ENCODE data around the gene CIDEA. TPM values are rescaled to one million over a fixed set of nuclear protein-coding genes. Genes with fewer than 3 reads are reported as not detected.

The CIDEA gene
- total and polyA plus RNA-seq, 9 of the 15 experiments (the other 6 are each of a cell fraction or from before 2014, with no cell fraction given) = not detected

DNA sequence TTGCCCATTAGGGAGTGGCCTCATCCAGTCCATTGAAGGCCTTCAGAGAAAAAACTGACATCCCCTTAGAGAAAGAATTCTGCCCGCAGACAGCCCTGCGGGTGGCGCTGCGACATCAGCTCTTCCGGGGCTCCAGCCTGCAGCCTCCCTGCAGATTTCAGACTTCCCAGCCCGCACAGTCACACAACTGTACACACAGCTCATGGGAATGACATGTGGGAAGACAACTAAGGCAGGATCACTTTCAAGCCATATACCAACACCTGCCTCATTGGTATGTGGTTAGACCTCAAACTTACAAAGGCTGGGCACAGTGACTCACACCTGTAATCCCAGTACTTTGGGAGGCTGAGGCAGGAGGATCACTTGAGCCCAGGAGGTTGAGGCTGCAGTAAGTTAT, 29.1 kb downstream of the CIDEA start (continued):
- TF ChIP-seq, protein P1, sequence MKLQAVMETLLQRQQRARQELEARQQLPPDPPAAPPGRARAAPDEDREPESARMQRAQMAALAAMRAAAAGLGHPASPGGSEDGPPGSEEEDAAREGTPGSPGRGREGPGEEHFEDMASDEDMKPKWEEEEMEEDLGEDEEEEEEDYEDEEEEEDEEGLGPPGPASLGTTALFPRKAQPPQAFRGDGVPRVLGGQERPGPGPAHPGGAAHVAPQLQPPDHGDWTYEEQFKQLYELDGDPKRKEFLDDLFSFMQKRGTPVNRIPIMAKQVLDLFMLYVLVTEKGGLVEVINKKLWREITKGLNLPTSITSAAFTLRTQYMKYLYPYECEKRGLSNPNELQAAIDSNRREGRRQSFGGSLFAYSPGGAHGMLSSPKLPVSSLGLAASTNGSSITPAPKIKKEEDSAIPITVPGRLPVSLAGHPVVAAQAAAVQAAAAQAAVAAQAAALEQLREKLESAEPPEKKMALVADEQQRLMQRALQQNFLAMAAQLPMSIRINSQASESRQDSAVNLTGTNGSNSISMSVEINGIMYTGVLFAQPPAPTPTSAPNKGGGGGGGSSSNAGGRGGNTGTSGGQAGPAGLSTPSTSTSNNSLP (IDR thresholded peaks at IDR 0.05; ENCODE audit: borderline replicate concordance, low read depth, low read length) = no peak
- no peak for TF ChIP-seq SRSF7 (optimal IDR thresholded peaks at IDR 0.05; ENCODE audit: low read depth, low read length)
- no peak for TF ChIP-seq BHLHE40 (IDR thresholded peaks at IDR 0.05; ENCODE audit: low read length)
- no peak for TF ChIP-seq XRCC3 (IDR thresholded peaks at IDR 0.05)
- TF ChIP-seq ZNF778 (CRISPR knock-in tag; IDR thresholded peaks at IDR 0.05) = no peak
- TF ChIP-seq, protein P2, sequence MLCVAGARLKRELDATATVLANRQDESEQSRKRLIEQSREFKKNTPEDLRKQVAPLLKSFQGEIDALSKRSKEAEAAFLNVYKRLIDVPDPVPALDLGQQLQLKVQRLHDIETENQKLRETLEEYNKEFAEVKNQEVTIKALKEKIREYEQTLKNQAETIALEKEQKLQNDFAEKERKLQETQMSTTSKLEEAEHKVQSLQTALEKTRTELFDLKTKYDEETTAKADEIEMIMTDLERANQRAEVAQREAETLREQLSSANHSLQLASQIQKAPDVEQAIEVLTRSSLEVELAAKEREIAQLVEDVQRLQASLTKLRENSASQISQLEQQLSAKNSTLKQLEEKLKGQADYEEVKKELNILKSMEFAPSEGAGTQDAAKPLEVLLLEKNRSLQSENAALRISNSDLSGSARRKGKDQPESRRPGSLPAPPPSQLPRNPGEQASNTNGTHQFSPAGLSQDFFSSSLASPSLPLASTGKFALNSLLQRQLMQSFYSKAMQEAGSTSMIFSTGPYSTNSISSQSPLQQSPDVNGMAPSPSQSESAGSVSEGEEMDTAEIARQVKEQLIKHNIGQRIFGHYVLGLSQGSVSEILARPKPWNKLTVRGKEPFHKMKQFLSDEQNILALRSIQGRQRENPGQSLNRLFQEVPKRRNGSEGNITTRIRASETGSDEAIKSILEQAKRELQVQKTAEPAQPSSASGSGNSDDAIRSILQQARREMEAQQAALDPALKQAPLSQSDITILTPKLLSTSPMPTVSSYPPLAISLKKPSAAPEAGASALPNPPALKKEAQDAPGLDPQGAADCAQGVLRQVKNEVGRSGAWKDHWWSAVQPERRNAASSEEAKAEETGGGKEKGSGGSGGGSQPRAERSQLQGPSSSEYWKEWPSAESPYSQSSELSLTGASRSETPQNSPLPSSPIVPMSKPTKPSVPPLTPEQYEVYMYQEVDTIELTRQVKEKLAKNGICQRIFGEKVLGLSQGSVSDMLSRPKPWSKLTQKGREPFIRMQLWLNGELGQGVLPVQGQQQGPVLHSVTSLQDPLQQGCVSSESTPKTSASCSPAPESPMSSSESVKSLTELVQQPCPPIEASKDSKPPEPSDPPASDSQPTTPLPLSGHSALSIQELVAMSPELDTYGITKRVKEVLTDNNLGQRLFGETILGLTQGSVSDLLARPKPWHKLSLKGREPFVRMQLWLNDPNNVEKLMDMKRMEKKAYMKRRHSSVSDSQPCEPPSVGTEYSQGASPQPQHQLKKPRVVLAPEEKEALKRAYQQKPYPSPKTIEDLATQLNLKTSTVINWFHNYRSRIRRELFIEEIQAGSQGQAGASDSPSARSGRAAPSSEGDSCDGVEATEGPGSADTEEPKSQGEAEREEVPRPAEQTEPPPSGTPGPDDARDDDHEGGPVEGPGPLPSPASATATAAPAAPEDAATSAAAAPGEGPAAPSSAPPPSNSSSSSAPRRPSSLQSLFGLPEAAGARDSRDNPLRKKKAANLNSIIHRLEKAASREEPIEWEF (CRISPR knock-in tag; IDR thresholded peaks at IDR 0.05) = no peak
- TF ChIP-seq ASH1L (IDR thresholded peaks at IDR 0.05; ENCODE audit: borderline replicate concordance, low read depth, partially characterized antibody) = no peak
- no peak for TF ChIP-seq ZNF23 (CRISPR knock-in tag; IDR thresholded peaks at IDR 0.05)
- TF ChIP-seq, protein P3, sequence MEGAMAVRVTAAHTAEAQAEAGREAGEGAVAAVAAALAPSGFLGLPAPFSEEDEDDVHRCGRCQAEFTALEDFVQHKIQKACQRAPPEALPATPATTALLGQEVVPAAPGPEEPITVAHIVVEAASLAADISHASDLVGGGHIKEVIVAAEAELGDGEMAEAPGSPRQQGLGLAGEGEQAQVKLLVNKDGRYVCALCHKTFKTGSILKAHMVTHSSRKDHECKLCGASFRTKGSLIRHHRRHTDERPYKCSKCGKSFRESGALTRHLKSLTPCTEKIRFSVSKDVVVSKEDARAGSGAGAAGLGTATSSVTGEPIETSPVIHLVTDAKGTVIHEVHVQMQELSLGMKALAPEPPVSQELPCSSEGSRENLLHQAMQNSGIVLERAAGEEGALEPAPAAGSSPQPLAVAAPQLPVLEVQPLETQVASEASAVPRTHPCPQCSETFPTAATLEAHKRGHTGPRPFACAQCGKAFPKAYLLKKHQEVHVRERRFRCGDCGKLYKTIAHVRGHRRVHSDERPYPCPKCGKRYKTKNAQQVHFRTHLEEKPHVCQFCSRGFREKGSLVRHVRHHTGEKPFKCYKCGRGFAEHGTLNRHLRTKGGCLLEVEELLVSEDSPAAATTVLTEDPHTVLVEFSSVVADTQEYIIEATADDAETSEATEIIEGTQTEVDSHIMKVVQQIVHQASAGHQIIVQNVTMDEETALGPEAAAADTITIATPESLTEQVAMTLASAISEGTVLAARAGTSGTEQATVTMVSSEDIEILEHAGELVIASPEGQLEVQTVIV (CRISPR knock-in tag; IDR thresholded peaks at IDR 0.05; ENCODE audit: borderline replicate concordance) = no peak
- TF ChIP-seq THRAP3 (IDR thresholded peaks at IDR 0.05; ENCODE audit: borderline replicate concordance) = no peak
- TF ChIP-seq, protein P4, sequence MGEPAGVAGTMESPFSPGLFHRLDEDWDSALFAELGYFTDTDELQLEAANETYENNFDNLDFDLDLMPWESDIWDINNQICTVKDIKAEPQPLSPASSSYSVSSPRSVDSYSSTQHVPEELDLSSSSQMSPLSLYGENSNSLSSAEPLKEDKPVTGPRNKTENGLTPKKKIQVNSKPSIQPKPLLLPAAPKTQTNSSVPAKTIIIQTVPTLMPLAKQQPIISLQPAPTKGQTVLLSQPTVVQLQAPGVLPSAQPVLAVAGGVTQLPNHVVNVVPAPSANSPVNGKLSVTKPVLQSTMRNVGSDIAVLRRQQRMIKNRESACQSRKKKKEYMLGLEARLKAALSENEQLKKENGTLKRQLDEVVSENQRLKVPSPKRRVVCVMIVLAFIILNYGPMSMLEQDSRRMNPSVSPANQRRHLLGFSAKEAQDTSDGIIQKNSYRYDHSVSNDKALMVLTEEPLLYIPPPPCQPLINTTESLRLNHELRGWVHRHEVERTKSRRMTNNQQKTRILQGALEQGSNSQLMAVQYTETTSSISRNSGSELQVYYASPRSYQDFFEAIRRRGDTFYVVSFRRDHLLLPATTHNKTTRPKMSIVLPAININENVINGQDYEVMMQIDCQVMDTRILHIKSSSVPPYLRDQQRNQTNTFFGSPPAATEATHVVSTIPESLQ (CRISPR knock-in tag; IDR thresholded peaks at IDR 0.05) = no peak
- TF ChIP-seq, protein P5, sequence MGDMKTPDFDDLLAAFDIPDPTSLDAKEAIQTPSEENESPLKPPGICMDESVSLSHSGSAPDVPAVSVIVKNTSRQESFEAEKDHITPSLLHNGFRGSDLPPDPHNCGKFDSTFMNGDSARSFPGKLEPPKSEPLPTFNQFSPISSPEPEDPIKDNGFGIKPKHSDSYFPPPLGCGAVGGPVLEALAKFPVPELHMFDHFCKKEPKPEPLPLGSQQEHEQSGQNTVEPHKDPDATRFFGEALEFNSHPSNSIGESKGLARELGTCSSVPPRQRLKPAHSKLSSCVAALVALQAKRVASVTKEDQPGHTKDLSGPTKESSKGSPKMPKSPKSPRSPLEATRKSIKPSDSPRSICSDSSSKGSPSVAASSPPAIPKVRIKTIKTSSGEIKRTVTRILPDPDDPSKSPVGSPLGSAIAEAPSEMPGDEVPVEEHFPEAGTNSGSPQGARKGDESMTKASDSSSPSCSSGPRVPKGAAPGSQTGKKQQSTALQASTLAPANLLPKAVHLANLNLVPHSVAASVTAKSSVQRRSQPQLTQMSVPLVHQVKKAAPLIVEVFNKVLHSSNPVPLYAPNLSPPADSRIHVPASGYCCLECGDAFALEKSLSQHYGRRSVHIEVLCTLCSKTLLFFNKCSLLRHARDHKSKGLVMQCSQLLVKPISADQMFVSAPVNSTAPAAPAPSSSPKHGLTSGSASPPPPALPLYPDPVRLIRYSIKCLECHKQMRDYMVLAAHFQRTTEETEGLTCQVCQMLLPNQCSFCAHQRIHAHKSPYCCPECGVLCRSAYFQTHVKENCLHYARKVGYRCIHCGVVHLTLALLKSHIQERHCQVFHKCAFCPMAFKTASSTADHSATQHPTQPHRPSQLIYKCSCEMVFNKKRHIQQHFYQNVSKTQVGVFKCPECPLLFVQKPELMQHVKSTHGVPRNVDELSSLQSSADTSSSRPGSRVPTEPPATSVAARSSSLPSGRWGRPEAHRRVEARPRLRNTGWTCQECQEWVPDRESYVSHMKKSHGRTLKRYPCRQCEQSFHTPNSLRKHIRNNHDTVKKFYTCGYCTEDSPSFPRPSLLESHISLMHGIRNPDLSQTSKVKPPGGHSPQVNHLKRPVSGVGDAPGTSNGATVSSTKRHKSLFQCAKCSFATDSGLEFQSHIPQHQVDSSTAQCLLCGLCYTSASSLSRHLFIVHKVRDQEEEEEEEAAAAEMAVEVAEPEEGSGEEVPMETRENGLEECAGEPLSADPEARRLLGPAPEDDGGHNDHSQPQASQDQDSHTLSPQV (IDR thresholded peaks at IDR 0.05) = no peak

Data from K562 (cell line).